Caco-2 (cell line): Measurements from ENCODE around the gene LRRC52. TPM values are rescaled to one million over a fixed set of nuclear protein-coding genes. Genes with fewer than 3 reads are reported as not detected.

ENCODE experiments used
- BruUV-seq: library from RNA; stranded (reverse); fragments of 400-500 nt; replicated peaks from 2 replicates; lab custom pipeline; 2021; lab: Mats Ljungman, UMichigan
- CTCF ChIA-PET: fragments of 300-600 bp; sonication (Branson Sonifier 250); formaldehyde crosslinking; loops from one replicate; lab custom pipeline; 2022; ENCODE audit warnings: antibody characterized with exemption; lab: Charles Lee
- POLR2A ChIA-PET: fragments of 300-600 bp; sonication (Branson Sonifier 250); formaldehyde crosslinking; loops from one replicate; lab custom pipeline; 2022; ENCODE audit warnings: antibody characterized with exemption; lab: Charles Lee
- DNase-seq, 2 experiments: peaks; one replicate each; pipeline versions ENCODE4 v3.0.0 to v3.0.0-alpha.2; 2020 to 2022
- H3K27me3 ChIP-seq: replicated peaks from 2 replicates; pipeline ENCODE4 v1.6.0; 2011; ENCODE audit warnings: low read length; ENCODE audit not compliant: control insufficient read depth, insufficient read depth
- H3K36me3 ChIP-seq: 2 replicates; pipeline ENCODE4 v1.5.1; 2011; ENCODE audit warnings: low read length; ENCODE audit not compliant: control insufficient read depth, insufficient read depth
- H3K4me1 ChIP-seq: fragments of 250-450 bp; sonication (Bioruptor Pico); 2 replicates; pipeline ENCODE4 v1.5.1; 2020; ENCODE audit warnings: mild to moderate bottlenecking
- H3K4me3 ChIP-seq: 2 replicates; pipeline ENCODE4 v1.5.1; 2011; ENCODE audit warnings: low read depth, mild to moderate bottlenecking, control low read depth, low read length
- H3K9me3 ChIP-seq: fragments of 250-450 bp; sonication (Bioruptor Pico); 2 replicates; pipeline ENCODE4 v1.5.1; 2020; ENCODE audit warnings: mild to moderate bottlenecking, moderate library complexity
- H3K27ac Mint-ChIP-seq: one replicate; pipeline ENCODE4 v1.8.0; 2022; ENCODE audit warnings: mixed read lengths; ENCODE audit not compliant: unreplicated experiment
- H3K27me3 Mint-ChIP-seq: one replicate; pipeline ENCODE4 v1.8.0; 2022; ENCODE audit warnings: mixed read lengths; ENCODE audit not compliant: insufficient read depth, unreplicated experiment
- H3K36me3 Mint-ChIP-seq: one replicate; pipeline ENCODE4 v1.8.0; 2022; ENCODE audit warnings: mild to moderate bottlenecking, mixed read lengths; ENCODE audit not compliant: insufficient read depth, unreplicated experiment
- H3K4me1 Mint-ChIP-seq: one replicate; pipeline ENCODE4 v1.8.0; 2022; ENCODE audit warnings: low read depth, mixed read lengths; ENCODE audit not compliant: unreplicated experiment
- H3K4me3 Mint-ChIP-seq: one replicate; pipeline ENCODE4 v1.8.0; 2022; ENCODE audit warnings: mild to moderate bottlenecking, moderate library complexity, mixed read lengths; ENCODE audit not compliant: unreplicated experiment
- H3K9me3 Mint-ChIP-seq: one replicate; pipeline ENCODE4 v1.8.0; 2022; ENCODE audit warnings: mixed read lengths; ENCODE audit not compliant: unreplicated experiment
- CTCF ChIP-seq, 2 experiments: fragments of 200-600 bp in 1 of 2; IDR thresholded peaks; 1 replicate in 1 of 2; 2 replicates in 1 of 2; pipeline versions ENCODE4 v1.5.1 to v1.8.0; 2011 to 2022; ENCODE audit warnings: antibody characterized with exemption in 1 of 2, control low read depth in 1 of 2, inconsistent platforms in 1 of 2, low read depth in 1 of 2, low read length in 1 of 2, mild to moderate bottlenecking in 1 of 2, moderate library complexity in 1 of 2; ENCODE audit not compliant: insufficient read depth in 1 of 2, severe bottlenecking in 1 of 2, unreplicated experiment in 1 of 2
- intact Hi-C: fragments of 100-400 bp; cut with micrococcal nuclease; formaldehyde crosslinking; loops from one replicate; pipeline ENCODE4 v1.10.0; 2022; ENCODE audit not compliant: unreplicated experiment
- total RNA-seq: library from RNA; stranded (reverse); gene quantifications from 2 replicates; pipeline ENCODE4 v1.2.3, GENCODE V29; 2022

LRRC52 gene
- total RNA-seq, 1 experiment from 2014 or later, result not detected

DNA sequence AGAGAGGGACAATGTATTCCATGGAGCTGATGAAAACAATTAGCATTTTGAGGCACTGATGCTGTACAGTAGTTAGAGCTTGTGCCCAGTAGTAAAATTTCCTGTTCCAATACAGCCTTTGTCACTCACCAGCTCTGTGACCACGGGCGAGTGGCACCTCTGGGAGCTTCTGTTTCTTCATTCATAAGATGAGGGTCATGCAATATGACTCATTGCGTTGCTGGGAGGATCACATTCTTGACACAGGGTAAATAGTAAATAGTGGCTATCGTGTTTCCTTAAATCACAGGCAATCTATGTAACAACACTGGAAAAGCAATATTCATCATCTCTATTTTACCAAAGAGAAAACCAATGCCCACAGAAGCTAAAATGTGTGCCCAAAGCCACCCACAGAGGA is 4.5 kb upstream of the LRRC52 start:
- POLR2A ChIA-PET, result no interaction called here
- H3K4me1 ChIP-seq, result no peaks in the 10 kb centered on the region
- H3K9me3 ChIP-seq, result no peaks in the 10 kb centered on the region
- Mint-ChIP-seq H3K27ac (no peak overlapping the region), H3K9me3 (no peaks in the 10 kb centered on the region), H3K4me1 (peaks cover 14% of the 10 kb centered on the region), H3K27me3 (no peaks in the 10 kb centered on the region), H3K4me3 (no peak overlapping the region), H3K36me3 (no peaks in the 10 kb centered on the region)
- CTCF ChIA-PET, result no interaction called here
- DNase-seq, result no peak
- no peak overlapping the region for H3K4me3 ChIP-seq
- H3K27me3 ChIP-seq, result no peaks in the 10 kb centered on the region; the same call in 1 of the 2 replicates
- H3K36me3 ChIP-seq, result no peaks in the 10 kb centered on the region
- intact Hi-C loops, result no loop called here
- BruUV-seq, result no TSS peak
- TF ChIP-seq CTCF (IDR thresholded peaks at IDR 0.05; ENCODE audit: insufficient read depth in 1 of 2, low read depth in 1 of 2, low read length in 1 of 2, severe bottlenecking in 1 of 2, unreplicated experiment in 1 of 2), result no peak

DNA sequence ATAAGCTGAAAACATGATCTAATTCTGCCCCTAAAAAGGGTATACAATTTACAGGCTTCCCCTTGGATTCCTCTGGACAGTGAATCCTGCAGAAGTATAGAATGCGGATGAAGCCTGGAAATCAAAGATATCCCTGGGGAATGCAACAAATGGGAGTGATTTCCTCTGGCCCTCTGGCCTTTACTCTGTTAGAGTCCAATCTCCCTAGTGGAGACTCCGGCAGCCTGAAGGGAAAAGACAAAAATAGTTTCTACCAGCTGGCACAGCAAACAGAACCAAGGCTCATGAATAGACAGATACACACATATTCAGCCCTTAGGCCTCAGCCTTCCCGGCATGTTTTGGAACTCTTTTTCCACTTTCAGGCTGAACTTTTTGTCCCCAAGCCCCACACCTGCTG is 3.9 kb upstream of the LRRC52 start:
- Histone ChIP-seq H3K4me1 (no peaks in the 10 kb centered on the region), H3K4me3 (no peak overlapping the region), H3K27me3 (no peaks in the 10 kb centered on the region; the same call in 1 of the 2 replicates), H3K9me3 (no peaks in the 10 kb centered on the region), H3K36me3 (no peaks in the 10 kb centered on the region)
- Mint-ChIP-seq H3K27ac (no peak overlapping the region), H3K4me1 (peaks cover 14% of the 10 kb centered on the region), H3K9me3 (no peaks in the 10 kb centered on the region), H3K27me3 (no peaks in the 10 kb centered on the region), H3K36me3 (no peaks in the 10 kb centered on the region), H3K4me3 (no peak overlapping the region)
- no peak for DNase-seq
- ChIA-PET POLR2A (no interaction called here), CTCF (no interaction called here)
- intact Hi-C loops, result no loop called here
- no peak for TF ChIP-seq CTCF (IDR thresholded peaks at IDR 0.05; ENCODE audit: insufficient read depth in 1 of 2, low read depth in 1 of 2, low read length in 1 of 2, severe bottlenecking in 1 of 2, unreplicated experiment in 1 of 2)
- BruUV-seq, result no TSS peak

DNA sequence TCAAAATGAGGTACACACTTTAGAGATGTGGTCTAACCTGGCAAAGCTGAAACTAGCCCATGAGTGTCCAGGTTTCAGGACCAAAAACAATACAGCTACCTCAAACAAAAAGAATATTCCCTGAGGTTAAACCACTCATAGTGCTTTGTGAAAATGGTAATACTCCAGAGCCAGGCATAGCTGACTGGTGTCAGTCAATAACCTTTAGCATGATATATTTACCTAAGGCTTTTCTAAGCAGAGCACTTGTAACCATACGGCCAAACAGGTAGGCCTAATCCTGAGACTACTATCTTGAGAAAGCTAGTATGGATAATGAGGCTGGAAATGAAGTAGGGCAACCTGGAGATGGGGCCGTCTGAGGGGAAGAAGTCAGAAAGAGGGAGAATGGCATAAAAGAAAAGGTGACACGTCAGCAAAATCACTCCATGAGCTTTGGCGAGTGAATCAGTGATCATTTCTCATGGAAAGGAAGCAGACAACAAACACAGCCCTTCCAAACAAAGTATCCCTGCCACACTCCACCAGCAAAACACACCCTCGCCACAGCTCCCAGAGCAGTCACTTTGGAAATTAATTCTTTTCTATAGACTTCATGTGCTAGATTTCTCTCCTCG is 1.7 kb upstream of the LRRC52 start:
- H3K27me3 ChIP-seq, result no peaks in the 10 kb centered on the region; the same call in 1 of the 2 replicates
- CTCF ChIA-PET, result no interaction called here
- intact Hi-C loops, result no loop called here

More for the DNA sequence above, 1.7 kb upstream of the LRRC52 start:
- POLR2A ChIA-PET, result no interaction called here
- Histone ChIP-seq H3K4me1 (no peaks in the 10 kb centered on the region), H3K9me3 (no peaks in the 10 kb centered on the region), H3K4me3 (no peak overlapping the region), H3K36me3 (no peaks in the 10 kb centered on the region)
- Mint-ChIP-seq H3K36me3 (no peaks in the 10 kb centered on the region), H3K4me1 (peaks cover 14% of the 10 kb centered on the region), H3K27me3 (peaks cover 3% of the 10 kb centered on the region), H3K27ac (peak overlapping the region; percentile 38), H3K4me3 (no peak overlapping the region), H3K9me3 (no peaks in the 10 kb centered on the region)
- no peak for TF ChIP-seq CTCF (IDR thresholded peaks at IDR 0.05; ENCODE audit: insufficient read depth in 1 of 2, low read depth in 1 of 2, low read length in 1 of 2, severe bottlenecking in 1 of 2, unreplicated experiment in 1 of 2)
- no TSS peak for BruUV-seq
- DNase-seq, result no peak
